HG02798 (cell line): ENCODE data around the gene SMARCE1.
"Not testable (repeated sequence)": the region's sequence is repeated elsewhere in the genome, so short reads cannot be mapped to it uniquely, and the experiment has no call there.

Source experiments
- ATAC-seq: cut with Tn5 transposase; IDR thresholded peaks from one replicate; pipeline ENCODE4 v1.9.1; 2021; ENCODE audit warnings: mild to moderate bottlenecking; ENCODE audit not compliant: unreplicated experiment, poor library complexity

SMARCE1 gene

DNA sequence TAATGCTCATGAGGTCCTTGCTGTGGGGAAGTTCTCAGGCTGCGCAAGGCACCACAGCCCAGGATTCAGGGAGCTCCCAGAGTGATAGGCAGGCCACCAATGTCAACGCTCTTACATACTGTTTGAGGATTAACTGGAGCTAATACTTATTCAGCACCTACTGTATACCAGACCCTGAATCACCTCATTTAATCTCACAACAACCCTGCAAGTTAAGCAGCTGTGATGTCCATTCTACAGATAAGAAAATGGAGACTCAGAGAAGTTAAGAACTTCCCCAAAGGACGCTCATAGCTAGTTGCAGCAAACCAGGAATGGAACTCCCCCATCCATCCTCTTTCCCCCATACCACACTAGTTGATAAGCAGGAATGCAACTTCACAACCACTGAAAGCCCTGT is 56.9 kb downstream of the SMARCE1 start:
- no peak for ATAC-seq

DNA sequence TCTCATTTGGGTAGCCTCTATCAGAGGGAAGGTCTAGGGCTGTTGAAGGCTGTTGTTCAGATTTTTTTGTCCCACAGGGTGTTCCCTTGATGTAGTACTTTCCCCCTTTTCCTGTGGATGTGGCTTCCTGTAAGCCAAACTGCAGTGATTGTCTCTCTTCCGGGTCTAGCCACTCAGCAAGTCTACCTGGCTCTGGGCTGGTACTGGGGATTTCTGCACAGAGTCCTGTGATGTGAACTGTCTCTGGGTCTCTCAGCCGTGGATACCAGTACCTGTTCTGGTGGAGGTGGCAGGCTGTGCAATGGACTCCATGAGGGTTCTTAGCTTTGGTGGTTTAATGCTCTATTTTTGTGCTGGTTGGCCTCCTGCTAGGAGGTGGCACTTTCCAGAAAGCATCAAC is 59.1 kb downstream of the SMARCE1 start:
- no peak for ATAC-seq

DNA sequence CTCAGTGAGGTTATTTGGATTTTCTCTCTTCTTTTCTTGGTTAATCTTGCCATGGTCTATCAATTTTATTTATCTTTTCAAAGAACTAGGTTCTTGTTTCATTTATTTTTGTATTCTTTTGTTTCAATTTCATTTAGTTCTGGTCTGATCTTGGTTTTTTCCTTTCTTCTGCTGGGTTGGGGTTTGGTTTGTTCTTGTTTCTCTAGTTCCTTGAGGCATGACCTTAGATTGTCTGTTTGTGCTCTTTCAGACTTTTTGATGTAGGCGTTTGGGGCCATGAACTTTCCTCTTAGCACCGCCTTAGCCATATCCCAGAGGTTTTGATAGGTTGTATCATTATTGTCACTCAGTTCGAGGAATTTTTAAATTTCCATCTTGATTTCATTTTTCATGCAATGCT is 61.4 kb downstream of the SMARCE1 start:
- not testable (repeated sequence) for ATAC-seq

DNA sequence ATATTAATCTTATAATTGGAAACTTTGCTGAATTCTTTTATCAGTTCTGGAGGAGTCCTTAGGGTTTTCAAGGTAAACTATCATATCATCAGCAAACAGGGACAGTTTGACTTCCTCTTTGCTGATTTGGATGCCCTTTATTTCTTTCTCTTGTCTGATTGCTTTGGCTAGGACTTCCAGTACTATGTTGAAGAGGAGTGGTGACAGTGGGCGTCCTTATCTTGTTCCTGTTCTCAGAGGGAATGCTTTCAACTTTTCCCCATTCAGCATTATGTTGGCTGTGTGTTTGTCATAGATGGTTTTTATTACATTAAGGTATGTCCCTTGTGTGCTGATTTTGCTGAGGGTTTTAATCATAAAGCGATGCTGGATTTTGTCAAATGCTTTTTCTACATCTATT is 62.7 kb downstream of the SMARCE1 start:
- not testable (repeated sequence) for ATAC-seq

DNA sequence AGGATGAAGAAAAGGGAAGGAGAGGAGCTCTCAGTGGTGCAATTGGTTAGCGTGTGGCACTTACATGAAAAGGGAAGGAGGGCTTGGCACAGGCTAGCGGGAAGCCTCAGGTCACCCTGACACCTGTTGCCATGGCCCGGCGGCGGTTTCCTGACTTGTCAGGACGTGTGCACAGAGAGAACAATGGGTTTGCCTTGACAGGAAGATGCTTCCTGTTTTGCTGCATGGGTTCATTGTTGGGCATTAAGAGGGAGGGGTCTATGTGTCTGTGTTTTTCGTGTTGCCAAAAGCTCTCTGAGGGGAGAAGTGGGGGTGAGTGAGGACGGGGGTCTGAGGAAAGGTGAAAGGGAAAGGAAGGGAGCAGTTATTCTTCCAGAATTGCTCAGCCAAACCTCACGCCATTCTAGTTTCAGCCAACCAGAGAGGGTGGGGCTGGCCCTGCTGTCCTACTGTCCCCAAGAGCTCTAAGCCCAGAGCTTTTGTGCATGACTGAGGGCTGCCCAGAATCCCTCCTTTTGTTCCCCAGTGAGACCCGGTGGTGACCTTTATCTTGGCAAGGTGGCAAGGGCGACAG is 65.2 kb downstream of the SMARCE1 start:
- ATAC-seq: peak; percentile 90

DNA sequence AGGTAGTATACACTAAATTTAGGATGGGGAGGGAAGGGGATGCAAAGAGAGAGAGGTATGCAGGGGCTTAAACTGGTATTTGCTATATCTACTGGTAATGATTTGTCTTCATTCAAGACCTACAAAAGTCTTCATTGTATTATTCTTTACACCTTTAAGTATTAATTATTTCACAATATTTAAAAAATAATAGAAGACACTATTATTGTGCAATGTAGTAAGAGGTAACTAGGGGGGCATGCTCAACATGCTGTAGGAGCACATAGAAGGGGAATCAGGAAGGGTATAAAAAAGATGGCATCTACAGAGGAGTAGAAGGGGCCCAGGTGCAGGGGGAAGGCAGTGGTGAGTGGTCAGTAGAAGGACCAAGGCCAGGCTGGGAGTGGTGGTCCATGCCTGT is 67.5 kb downstream of the SMARCE1 start:
- no peak for ATAC-seq

DNA sequence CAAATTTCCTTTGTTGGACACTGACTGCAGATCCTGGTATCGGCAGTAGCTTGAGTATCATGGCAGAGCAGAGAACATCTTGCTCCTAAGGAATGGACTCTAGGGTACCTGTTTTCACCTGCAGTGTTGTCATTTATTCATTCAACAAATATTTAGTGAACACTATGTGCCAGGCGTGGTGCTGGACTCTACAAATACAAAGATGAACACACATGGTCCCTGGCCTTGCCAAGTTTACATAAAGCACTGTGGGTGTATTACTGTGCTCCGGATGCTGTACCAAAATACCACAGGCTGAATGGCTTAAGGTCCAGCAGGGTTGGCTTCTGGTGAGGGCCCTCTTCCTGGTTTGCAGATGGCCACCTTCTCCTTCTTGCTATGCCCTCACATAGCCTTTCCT is 68.1 kb downstream of the SMARCE1 start:
- ATAC-seq: no peak

DNA sequence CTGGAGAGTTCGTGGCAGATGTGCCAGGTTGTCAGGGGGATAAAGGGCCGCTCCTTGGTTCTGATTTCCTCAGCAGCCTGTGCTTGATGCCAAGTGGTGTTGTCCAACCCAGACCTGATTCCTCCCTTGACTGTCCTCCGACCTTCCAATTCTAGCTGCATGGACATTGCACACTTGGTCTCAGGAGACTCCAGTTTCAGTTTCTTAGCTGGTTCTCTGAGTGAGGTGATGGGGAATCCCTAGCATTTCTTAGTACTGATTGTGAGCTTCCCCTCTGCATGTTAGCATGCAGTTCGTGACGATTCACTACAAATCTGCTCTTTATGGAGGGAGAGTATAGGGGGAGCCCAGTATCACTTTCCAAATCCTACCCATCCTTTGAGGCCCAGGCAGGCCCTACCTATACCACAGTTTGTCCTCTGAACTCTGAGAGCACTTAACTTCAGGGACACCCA is 70.0 kb downstream of the SMARCE1 start:
- peak; percentile 67 for ATAC-seq

DNA sequence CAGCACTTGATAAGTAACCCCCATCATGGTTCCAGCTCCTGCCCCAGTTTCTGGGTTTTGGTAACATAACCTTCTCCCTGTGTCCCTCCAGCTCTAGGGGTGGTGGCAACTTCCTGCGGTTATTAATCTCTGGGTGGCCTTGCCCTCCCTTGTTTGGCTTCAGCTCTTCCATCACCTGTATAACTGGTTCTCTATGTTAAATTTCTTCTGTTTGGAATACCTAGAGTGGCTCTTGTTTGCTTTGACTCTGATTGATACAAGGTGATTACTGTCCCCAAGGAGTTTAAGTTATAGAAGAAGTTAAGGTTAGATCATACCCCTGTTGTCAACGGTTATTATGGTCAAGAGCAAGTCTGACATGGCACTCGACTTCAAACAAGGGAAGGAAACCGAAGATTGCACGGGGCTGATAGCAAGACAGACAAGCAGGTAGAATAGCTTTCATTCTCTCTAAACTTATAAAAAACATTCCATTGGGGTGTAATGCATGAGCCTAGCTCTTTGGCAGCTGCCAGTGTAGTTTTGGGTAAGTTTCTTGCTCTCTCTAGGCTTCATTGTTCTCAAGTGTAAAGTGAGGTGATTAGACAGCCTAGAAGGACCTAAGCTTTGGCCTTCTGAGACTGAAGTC is 71.4 kb downstream of the SMARCE1 start:
- ATAC-seq: no peak
